Stimulated activated CD4-positive, alpha-beta T cell treated with anti-CD3 and anti-CD28 coated beads, Interleukin-2, amount 100 ng/mL, for 24 hours (primary cell): ENCODE data around the gene UBQLN4.

Experiments used
- DNase-seq, 2 donors: peaks; one replicate each; pipeline ENCODE4 v3.0.0-alpha.2; 2020

Gene UBQLN4

GRCh38 chr1:156053768-156054499 lies at the start of gene UBQLN4:
UBQLN4 (minus strand) TSS chr1:156053798; CDS start chr1:156053701, 97 bp downstream.
- peak; percentile 84 to 87 for DNase-seq

DNA sequence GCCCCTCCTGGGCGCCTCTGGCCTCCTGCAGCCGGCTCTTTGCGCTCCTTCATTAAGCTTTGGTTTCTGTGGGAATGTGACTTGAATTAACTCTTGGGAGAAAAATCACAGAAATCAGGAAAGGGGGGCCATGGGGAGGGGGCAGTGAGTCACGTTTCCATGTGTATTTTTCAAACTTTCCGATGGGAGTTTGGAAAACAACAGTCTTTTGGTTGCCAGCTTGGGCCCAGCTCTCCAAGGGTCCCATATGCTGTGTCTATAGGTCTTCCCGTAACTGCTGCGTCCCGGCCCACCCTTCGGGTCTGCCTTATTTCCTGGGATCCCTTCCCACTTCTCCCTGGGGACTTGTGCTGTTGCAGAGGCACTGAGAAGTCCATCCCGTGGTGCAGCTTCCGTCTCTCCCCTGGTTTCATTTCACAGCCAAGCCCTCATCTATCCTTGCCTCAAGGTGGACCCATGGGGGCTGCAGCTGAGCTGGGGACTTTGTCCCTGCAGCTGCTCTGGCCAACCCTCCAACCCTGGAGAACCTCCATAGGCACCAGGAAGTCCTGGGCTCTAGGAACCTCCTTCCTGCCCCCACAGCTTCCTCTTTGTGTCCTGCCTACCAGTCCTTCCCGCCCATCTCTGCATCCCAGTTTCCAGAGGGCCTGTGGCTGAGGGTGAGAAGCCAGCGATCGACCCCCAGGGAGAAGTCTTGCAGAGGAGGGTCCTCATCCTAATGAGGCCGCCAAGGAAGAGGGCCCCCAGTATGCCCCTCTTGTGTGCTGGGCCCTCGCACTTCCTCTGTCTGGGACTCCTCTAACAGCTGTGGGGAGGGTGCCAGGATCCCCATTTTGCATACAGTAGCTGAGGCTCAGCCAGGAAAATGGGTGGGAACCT lies 49.3 kb upstream of the UBQLN4 start:
- no peak for DNase-seq

DNA sequence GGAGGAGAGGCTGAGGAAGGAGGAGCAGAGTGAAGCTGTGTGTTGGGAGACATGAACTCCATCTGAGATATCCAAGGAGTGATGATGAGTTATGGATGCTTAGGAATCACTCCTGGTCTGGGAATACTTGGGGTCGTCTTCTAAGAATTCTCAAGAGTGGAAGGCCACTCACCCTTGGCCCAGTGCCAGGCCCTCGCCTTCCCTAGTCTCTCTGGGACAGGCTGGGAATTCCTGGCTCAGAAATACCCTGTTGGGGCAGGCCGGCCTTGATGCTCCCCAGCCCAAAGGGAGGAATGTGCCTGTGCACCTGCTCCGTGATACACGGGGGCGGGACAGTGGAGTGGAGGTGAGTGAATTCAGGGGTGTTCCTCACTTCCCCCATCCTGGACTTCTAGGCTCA lies 48.3 kb upstream of the UBQLN4 start:
- no peak for DNase-seq

DNA sequence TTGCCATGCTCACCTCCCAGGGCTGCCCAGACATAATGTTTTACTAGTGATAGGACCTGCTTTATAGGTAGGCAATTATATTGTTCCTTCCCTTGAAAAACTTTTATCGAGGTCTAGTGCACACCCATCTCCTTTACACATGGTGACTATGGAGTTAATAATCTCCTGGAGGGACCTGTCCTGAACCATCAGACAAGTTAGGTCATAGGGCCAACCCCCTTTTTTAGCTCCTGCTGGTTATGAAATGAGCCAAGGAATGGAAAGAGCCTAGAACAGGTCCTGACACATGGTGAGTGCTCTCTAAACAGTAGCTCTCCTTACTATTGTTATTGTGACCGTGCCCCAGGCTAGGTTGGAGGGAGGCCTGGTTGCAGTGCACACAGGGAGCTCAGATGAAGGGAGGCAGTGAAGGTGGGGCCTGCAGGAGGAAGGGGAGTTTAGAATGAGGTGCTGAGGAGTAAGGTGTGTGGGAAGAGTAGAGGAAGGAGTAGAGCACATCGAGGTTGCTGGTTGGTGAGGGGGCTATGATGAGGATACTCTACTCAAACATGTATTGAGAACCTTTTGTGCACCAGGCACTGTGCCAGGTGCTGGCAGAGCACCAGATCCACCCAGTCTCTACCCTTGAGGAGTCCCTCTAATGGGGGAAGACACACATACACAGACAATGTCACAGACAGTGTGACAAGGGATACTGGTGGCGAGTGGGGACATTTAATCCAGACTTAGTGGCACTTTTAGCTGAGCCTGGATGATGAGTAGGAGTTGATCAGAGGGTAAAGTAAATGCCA lies 46.8 kb upstream of the UBQLN4 start:
- DNase-seq: no peak

- no peak for DNase-seq
Observed at GRCh38 chr1:156099282-156099681, 45.7 kb upstream of the UBQLN4 start.

DNA sequence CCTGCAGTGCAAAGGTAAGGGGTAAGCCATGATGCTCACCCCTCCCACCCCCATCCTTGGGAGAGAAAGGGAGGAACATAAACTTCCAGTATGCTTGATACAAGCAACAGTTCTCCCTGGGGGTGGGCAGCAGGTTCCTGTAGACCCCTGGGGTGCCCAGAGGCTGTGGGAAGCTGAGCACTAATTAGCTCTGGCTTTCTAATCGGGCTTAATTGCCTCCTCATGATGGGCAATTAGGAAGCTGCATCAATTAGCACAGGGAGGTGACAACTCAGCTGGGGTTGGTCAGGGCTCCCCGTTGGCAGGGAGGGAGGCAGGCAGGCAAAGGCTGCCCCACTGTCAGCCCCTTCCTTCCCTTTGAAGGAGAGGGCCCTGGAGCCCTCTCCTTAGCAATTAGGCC lies 45.2 kb upstream of the UBQLN4 start:
- no peak for DNase-seq

GRCh38 chr1:156097499-156098178 lies 44.0 kb upstream of the UBQLN4 start:
- DNase-seq: peak; percentile 50 to 67

DNA sequence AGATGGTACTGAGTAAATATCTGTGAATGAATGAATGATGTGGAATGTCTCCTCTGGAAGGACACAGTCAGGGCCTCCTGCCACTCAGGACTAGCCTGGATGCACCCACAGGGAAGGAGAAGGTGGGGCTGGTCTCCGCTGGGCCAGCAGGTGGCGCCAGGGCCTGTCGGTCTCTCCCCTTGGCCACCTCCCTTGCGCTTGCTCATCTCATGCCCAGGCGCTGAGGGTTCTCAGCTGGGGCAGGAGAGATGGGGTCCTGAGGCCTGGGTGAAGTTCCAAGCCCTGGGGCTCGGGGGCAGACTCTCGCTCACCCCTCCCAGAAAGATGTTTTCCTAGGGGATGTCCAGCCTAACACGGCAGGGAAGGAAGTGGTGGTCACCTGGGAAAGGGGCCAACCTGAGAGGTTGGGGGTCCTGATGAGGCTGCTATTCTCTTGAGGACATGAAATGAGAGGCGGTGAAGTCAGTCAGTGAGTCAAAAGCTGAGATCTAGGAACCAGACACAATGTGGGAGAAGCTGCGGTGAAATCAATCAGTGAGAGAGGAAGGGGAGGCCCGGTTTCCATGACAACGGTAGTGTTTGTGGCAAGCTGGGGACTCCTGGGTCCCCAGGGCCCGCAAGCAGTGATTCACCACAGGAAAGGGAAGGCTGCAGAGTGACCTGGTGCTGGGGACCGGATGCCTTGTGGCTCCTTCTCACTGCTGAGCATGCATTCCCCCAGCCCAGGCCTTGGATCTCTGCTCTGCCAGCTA lies 43.2 kb upstream of the UBQLN4 start:
- peak; percentile 90 to 91 for DNase-seq

GRCh38 chr1:156095906-156096508 lies 42.4 kb upstream of the UBQLN4 start:
- DNase-seq: no peak

- no peak for DNase-seq
Observed at GRCh38 chr1:156091610-156092009, 38.0 kb upstream of the UBQLN4 start.

DNA sequence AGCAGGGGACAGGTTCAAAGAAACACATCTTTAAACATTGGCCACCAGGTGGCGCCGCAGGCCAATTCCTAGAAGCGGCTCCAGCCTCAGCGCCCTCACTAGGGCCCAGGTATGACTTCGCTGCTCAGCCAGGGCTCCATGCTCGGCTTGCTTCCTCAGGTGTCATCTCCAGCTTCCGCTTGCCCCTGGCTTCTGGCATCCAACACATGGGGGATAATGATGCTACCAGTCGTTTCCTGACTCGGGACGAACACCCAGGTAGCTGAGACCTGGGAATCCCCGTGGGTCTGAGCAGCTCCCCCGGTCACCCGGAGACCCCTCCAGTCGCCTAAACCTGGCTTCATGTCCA lies 37.2 kb upstream of the UBQLN4 start:
- peak; percentile 93 to 94 for DNase-seq

DNA sequence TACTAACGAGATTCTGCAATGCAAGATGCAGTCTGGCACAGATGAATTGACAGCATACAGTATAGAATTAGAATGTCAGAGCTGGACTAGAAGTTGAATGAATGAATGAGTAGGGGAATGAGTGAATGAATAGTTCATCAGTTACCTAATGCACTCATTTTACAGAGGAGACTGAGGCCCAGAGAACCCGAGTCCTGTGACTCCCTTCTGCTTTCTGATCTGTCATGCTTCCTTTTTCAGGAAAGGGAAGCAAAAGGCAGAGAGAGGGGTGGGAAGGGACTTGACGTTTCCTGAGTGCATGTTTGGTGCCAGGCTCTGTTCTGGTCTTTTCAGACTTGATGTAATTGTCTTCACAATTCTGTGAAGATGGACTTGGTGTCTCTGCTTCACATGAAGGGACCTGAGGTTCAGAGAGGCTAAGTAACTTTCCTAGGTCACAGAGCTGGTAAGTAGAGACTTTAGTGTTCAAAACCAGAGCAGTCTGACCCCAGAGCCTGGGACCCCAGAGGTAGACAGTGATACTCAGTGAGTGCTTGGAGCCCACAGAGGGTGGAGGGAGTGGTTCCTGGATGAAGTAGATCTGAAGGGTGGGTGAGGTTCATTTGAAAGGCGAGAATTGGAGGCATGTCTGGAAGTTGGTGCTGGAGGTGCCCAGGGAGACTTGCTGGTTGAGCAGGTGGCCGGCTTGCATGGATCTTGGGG lies 36.7 kb upstream of the UBQLN4 start:
- no peak for DNase-seq

DNA sequence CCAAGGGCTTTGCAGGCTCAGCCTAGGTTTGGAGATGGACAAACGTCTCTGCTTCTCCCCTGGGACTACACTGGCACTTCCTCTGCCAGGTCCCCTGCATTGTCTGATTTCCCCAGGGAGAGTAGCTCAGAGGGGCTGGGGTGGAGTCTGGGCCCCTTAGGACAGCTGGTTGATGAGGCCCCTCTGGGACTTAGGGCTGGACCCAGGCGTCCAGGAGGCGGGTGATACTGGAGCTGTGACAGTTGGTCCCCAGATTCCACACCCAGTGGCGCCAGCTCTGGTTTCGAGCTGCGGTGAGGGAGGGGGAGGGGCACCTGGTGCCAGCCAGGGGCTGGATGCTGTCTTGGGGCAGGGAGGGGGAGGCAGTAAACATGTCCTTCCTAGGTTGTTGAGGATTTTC lies 36.1 kb upstream of the UBQLN4 start:
- no peak for DNase-seq

- DNase-seq: no peak
Observed at GRCh38 chr1:156086256-156086662, 32.7 kb upstream of the UBQLN4 start.

DNA sequence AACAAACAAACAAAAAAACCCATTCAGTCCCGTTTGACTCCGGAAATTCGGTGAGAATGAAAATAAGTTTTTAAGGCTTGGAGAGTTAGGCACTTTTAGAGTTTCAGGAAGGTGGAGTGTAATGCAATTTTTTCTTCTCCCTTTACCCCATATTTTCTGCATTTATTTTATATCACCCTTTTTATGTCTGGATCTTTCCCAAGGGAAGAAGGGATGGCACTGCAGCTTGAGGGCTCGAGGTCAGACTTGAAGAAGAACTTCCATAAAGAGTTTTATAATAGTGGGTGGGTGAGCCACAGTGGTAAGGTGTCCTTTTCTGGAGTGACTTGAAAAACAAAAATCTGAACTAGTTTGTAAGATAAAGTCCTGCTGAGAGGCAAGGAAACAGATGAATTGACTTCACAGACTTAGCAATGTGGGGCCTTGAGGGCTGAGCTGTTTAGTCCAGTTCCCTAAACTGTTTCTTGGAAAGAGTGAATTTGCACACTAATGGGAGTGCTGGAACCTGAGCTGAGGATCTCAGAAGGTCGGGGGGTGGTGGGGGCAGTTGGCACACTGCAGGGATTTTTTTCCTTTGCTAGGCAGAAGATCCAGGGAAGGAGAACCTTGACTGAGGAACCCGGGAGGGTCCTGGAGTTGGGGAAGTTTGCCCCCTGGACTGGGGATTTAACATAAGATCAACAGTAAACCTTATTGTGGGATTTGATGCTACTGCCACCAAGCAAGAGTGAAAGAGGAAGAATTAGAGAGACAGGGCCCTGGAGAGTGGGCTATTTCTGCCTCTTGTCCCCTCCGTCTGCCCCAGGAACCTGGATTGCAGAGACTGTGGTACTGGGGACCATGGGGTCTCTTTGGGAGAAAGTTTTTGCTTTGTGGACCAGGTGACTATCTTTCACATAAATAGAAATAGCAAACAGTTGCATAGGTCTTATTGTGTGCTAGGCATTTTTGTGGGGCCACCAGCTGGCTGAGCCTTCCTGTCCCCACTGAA lies 30.5 kb upstream of the UBQLN4 start:
- no peak for DNase-seq

- peak; percentile 70 to 72 for DNase-seq
Observed at GRCh38 chr1:156082309-156083091, 28.9 kb upstream of the UBQLN4 start, which contains the start of gene MEX3A. MEX3A (minus strand) TSS chr1:156082465; CDS start chr1:156081998, 467 bp downstream.

GRCh38 chr1:156081917-156082308 lies 28.3 kb upstream of the UBQLN4 start:
- no peak for DNase-seq

DNA sequence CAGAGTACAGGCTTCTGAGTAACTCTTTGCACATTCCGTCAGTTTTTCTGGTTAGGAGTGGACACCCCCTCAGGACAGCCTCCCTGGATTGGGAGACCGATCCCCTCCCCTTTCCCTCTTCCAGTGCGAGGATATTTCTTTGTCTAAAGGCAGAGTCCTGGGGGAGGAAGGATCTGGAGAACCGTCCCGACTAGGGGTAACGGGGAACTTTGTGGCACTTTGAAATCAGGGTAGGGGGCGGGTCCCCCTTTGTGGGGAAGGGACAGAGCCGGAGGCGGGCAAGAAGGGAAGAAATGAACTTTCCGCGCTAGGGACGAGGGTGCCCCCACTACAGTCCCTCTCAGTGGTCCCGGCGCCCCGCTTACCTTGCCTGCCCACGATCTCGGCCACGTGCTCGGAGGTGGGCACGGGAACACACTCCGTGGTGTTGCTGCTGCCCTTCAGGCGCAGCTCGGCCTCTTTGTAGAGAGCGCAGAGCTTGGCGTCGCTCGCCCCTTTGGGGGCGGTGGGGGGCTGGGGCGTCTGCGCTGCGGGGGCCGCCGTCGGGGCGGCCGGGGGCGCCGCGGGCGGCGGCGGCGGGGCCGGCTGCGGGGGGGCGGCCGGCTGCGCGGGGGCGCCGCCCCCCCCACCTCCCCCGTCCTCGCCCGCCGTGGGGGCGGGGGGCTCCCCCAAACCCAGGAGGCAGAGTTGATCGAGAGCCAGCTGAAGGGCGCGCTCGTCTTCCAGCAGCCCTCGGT lies 27.8 kb upstream of the UBQLN4 start:
- DNase-seq: no peak
